Caco-2 (cell line): ENCODE data around the gene ARL3. TPM values are rescaled to one million over a fixed set of nuclear protein-coding genes. Genes with fewer than 3 reads are reported as not detected.

ENCODE experiments used
- BruUV-seq: library from RNA; stranded (reverse); fragments of 400-500 nt; replicated peaks from 2 replicates; lab custom pipeline; 2021; lab: Mats Ljungman, UMichigan
- CTCF ChIA-PET: fragments of 300-600 bp; sonication (Branson Sonifier 250); formaldehyde crosslinking; loops from one replicate; lab custom pipeline; 2022; ENCODE audit warnings: antibody characterized with exemption; lab: Charles Lee
- POLR2A ChIA-PET: fragments of 300-600 bp; sonication (Branson Sonifier 250); formaldehyde crosslinking; loops from one replicate; lab custom pipeline; 2022; ENCODE audit warnings: antibody characterized with exemption; lab: Charles Lee
- DNase-seq, 2 experiments: peaks; one replicate each; pipeline versions ENCODE4 v3.0.0 to v3.0.0-alpha.2; 2020 to 2022
- H3K27me3 ChIP-seq: replicated peaks from 2 replicates; pipeline ENCODE4 v1.6.0; 2011; ENCODE audit warnings: low read length; ENCODE audit not compliant: control insufficient read depth, insufficient read depth
- H3K36me3 ChIP-seq: 2 replicates; pipeline ENCODE4 v1.5.1; 2011; ENCODE audit warnings: low read length; ENCODE audit not compliant: control insufficient read depth, insufficient read depth
- H3K4me1 ChIP-seq: fragments of 250-450 bp; sonication (Bioruptor Pico); 2 replicates; pipeline ENCODE4 v1.5.1; 2020; ENCODE audit warnings: mild to moderate bottlenecking
- H3K4me3 ChIP-seq: 2 replicates; pipeline ENCODE4 v1.5.1; 2011; ENCODE audit warnings: low read depth, mild to moderate bottlenecking, control low read depth, low read length
- H3K9me3 ChIP-seq: fragments of 250-450 bp; sonication (Bioruptor Pico); 2 replicates; pipeline ENCODE4 v1.5.1; 2020; ENCODE audit warnings: mild to moderate bottlenecking, moderate library complexity
- H3K27ac Mint-ChIP-seq: one replicate; pipeline ENCODE4 v1.8.0; 2022; ENCODE audit warnings: mixed read lengths; ENCODE audit not compliant: unreplicated experiment
- H3K27me3 Mint-ChIP-seq: one replicate; pipeline ENCODE4 v1.8.0; 2022; ENCODE audit warnings: mixed read lengths; ENCODE audit not compliant: insufficient read depth, unreplicated experiment
- H3K36me3 Mint-ChIP-seq: one replicate; pipeline ENCODE4 v1.8.0; 2022; ENCODE audit warnings: mild to moderate bottlenecking, mixed read lengths; ENCODE audit not compliant: insufficient read depth, unreplicated experiment
- H3K4me1 Mint-ChIP-seq: one replicate; pipeline ENCODE4 v1.8.0; 2022; ENCODE audit warnings: low read depth, mixed read lengths; ENCODE audit not compliant: unreplicated experiment
- H3K4me3 Mint-ChIP-seq: one replicate; pipeline ENCODE4 v1.8.0; 2022; ENCODE audit warnings: mild to moderate bottlenecking, moderate library complexity, mixed read lengths; ENCODE audit not compliant: unreplicated experiment
- H3K9me3 Mint-ChIP-seq: one replicate; pipeline ENCODE4 v1.8.0; 2022; ENCODE audit warnings: mixed read lengths; ENCODE audit not compliant: unreplicated experiment
- CTCF ChIP-seq, 2 experiments: fragments of 200-600 bp in 1 of 2; IDR thresholded peaks; 1 replicate in 1 of 2; 2 replicates in 1 of 2; pipeline versions ENCODE4 v1.5.1 to v1.8.0; 2011 to 2022; ENCODE audit warnings: antibody characterized with exemption in 1 of 2, control low read depth in 1 of 2, inconsistent platforms in 1 of 2, low read depth in 1 of 2, low read length in 1 of 2, mild to moderate bottlenecking in 1 of 2, moderate library complexity in 1 of 2; ENCODE audit not compliant: insufficient read depth in 1 of 2, severe bottlenecking in 1 of 2, unreplicated experiment in 1 of 2
- intact Hi-C: fragments of 100-400 bp; cut with micrococcal nuclease; formaldehyde crosslinking; loops from one replicate; pipeline ENCODE4 v1.10.0; 2022; ENCODE audit not compliant: unreplicated experiment
- total RNA-seq: library from RNA; stranded (reverse); gene quantifications from 2 replicates; pipeline ENCODE4 v1.2.3, GENCODE V29; 2022

Gene ARL3
- total RNA-seq, 1 experiment from 2014 or later = 7.8 TPM

- H3K4me3 Mint-ChIP-seq = no peak overlapping the region
- no peaks in the 10 kb centered on the region for H3K4me1 Mint-ChIP-seq
- H3K27ac Mint-ChIP-seq = no peak overlapping the region
- Histone ChIP-seq H3K4me1 (no peaks in the 10 kb centered on the region; the same call in 1 of the 2 replicates), H3K4me3 (no peak overlapping the region), H3K36me3 (no peaks in the 10 kb centered on the region), H3K27me3 (no peaks in the 10 kb centered on the region), H3K9me3 (no peaks in the 10 kb centered on the region)
- H3K36me3 Mint-ChIP-seq = no peaks in the 10 kb centered on the region
- no TSS peak for BruUV-seq
- H3K27me3 Mint-ChIP-seq = no peaks in the 10 kb centered on the region
- CTCF ChIA-PET = interaction anchor here (1.0 to 2.2 kb wide), 4 partner anchors 12 to 94 kb away, joined by 3 to 21 read pairs (median 4); partner anchors contain the start of genes ARL3 and SFXN2
- DNase-seq = no peak
- intact Hi-C loops = loop anchor here (2.0 kb wide), 2 partner anchors 33 to 37 kb away; partner anchors contain the start of genes ARL3, SFXN2 and TRIM8
- POLR2A ChIA-PET = no interaction called here
- H3K9me3 Mint-ChIP-seq = no peaks in the 10 kb centered on the region
- TF ChIP-seq CTCF (IDR thresholded peaks at IDR 0.05; ENCODE audit: insufficient read depth in 1 of 2, low read depth in 1 of 2, low read length in 1 of 2, severe bottlenecking in 1 of 2, unreplicated experiment in 1 of 2) = no peak
Measured at GRCh38 chr10:102678068-102678400, 36.2 kb downstream of the ARL3 start.

- Mint-ChIP-seq H3K4me1 (no peaks in the 10 kb centered on the region), H3K9me3 (no peaks in the 10 kb centered on the region), H3K27me3 (no peaks in the 10 kb centered on the region), H3K4me3 (no peak overlapping the region), H3K36me3 (no peaks in the 10 kb centered on the region), H3K27ac (no peak overlapping the region)
- TF ChIP-seq CTCF (IDR thresholded peaks at IDR 0.05; ENCODE audit: insufficient read depth in 1 of 2, low read depth in 1 of 2, low read length in 1 of 2, severe bottlenecking in 1 of 2, unreplicated experiment in 1 of 2) = no peak
- no peaks in the 10 kb centered on the region for H3K36me3 ChIP-seq
- intact Hi-C loops = loop anchor here (2.0 kb wide), 2 partner anchors 33 to 37 kb away; partner anchors contain the start of genes ARL3, SFXN2 and TRIM8
- no peak for DNase-seq
- no peaks in the 10 kb centered on the region; the same call in 1 of the 2 replicates for H3K4me1 ChIP-seq
- CTCF ChIA-PET = interaction anchor here (0.8 to 2.2 kb wide), 5 partner anchors 11 to 94 kb away, joined by 3 to 21 read pairs (median 4); partner anchors contain the start of genes ARL3 and SFXN2
- POLR2A ChIA-PET = no interaction called here
- H3K27me3 ChIP-seq = no peaks in the 10 kb centered on the region
- no TSS peak for BruUV-seq
- H3K4me3 ChIP-seq = no peak overlapping the region
- no peaks in the 10 kb centered on the region for H3K9me3 ChIP-seq
Measured at GRCh38 chr10:102677331-102678067, 36.7 kb downstream of the ARL3 start.

- ChIA-PET POLR2A (no interaction called here), CTCF (interaction anchor here (0.8 to 1.1 kb wide), 2 partner anchors 10 to 48 kb away, joined by 3 to 4 read pairs; no protein-coding TSS in a partner anchor)
- BruUV-seq = no TSS peak
- H3K4me3 ChIP-seq = no peak overlapping the region
- no peaks in the 10 kb centered on the region for H3K27me3 ChIP-seq
- H3K9me3 ChIP-seq = no peaks in the 10 kb centered on the region
- H3K27me3 Mint-ChIP-seq = no peaks in the 10 kb centered on the region
- H3K36me3 ChIP-seq = no peaks in the 10 kb centered on the region
- no peaks in the 10 kb centered on the region for H3K36me3 Mint-ChIP-seq
- H3K27ac Mint-ChIP-seq = no peak overlapping the region
- no peaks in the 10 kb centered on the region; the same call in 1 of the 2 replicates for H3K4me1 ChIP-seq
- H3K4me1 Mint-ChIP-seq = no peaks in the 10 kb centered on the region
- intact Hi-C loops = no loop called here
- TF ChIP-seq CTCF (IDR thresholded peaks at IDR 0.05; ENCODE audit: insufficient read depth in 1 of 2, low read depth in 1 of 2, low read length in 1 of 2, severe bottlenecking in 1 of 2, unreplicated experiment in 1 of 2) = no peak
- no peak for DNase-seq
- no peak overlapping the region for H3K4me3 Mint-ChIP-seq
- no peaks in the 10 kb centered on the region for H3K9me3 Mint-ChIP-seq
Measured at GRCh38 chr10:102676534-102677315, 37.5 kb downstream of the ARL3 start.
